ENCODE results near the gene POMT1.

- TF ChIP-seq CTCF (IDR thresholded peaks at IDR 0.05; ENCODE audit: insufficient read depth, low read length, poor library complexity, severe bottlenecking) = no peak
- TF ChIP-seq EZH2phosphoT487 (conservative IDR thresholded peaks at IDR 0.05; ENCODE audit: low read length) = no peak
Observed at GRCh38 chr9:131461166-131461565, 41.6 kb upstream of the POMT1 start.

Data from SU-DHL-6 (cell line).